Hepatocyte (in vitro differentiated cells): ENCODE results near the gene CATSPER1. TPM values are rescaled to one million over a fixed set of nuclear protein-coding genes. Genes with fewer than 3 reads are reported as not detected.

ENCODE experiments used
- DNase-seq: peaks from one replicate; pipeline ENCODE4 v3.0.0-alpha.2; 2016; ENCODE audit warnings: low spot score
- H2AFZ ChIP-seq: fragments of 200-600 bp; sonication (generic); 2 replicates; pipeline ENCODE4 v1.6.0; 2016; ENCODE audit warnings: antibody characterized with exemption, mild to moderate bottlenecking
- H3K27ac ChIP-seq: fragments of 200-600 bp; sonication (generic); 2 replicates; pipeline ENCODE4 v1.5.1; 2016; ENCODE audit warnings: mild to moderate bottlenecking
- H3K27me3 ChIP-seq: fragments of 200-600 bp; sonication (generic); 2 replicates; pipeline ENCODE4 v1.6.1; 2016
- H3K36me3 ChIP-seq: fragments of 200-600 bp; sonication (generic); replicated peaks from 2 replicates; pipeline ENCODE4 v1.5.1; 2016; ENCODE audit warnings: low read depth; ENCODE audit not compliant: insufficient read depth
- H3K4me1 ChIP-seq: fragments of 200-600 bp; sonication (generic); 2 replicates; pipeline ENCODE4 v1.5.1; 2016; ENCODE audit warnings: mild to moderate bottlenecking, moderate library complexity; ENCODE audit not compliant: insufficient read depth
- H3K4me2 ChIP-seq: fragments of 200-600 bp; sonication (generic); 2 replicates; pipeline ENCODE4 v1.6.0; 2016
- H3K4me3 ChIP-seq: fragments of 200-600 bp; sonication (generic); 2 replicates; pipeline ENCODE4 v1.5.1; 2016; ENCODE audit warnings: mild to moderate bottlenecking
- H3K79me2 ChIP-seq: fragments of 200-600 bp; sonication (generic); 2 replicates; pipeline ENCODE4 v1.6.0; 2017; ENCODE audit warnings: mild to moderate bottlenecking
- H3K9me2 ChIP-seq: fragments of 200-600 bp; sonication (generic); replicated peaks from 2 replicates; pipeline ENCODE4 v1.6.0; 2017; ENCODE audit warnings: mild to moderate bottlenecking; ENCODE audit not compliant: insufficient read depth
- H3K9me3 ChIP-seq: fragments of 200-600 bp; sonication (generic); 2 replicates; pipeline ENCODE4 v1.5.1; 2016; ENCODE audit warnings: low read depth, mild to moderate bottlenecking
- H4K20me1 ChIP-seq: fragments of 200-600 bp; sonication (generic); 2 replicates; pipeline ENCODE4 v1.6.0; 2016; ENCODE audit warnings: mild to moderate bottlenecking; ENCODE audit not compliant: insufficient read depth, poor library complexity, severe bottlenecking
- EZH2 ChIP-seq: fragments of 200-600 bp; sonication (generic); IDR thresholded peaks from 2 replicates; pipeline ENCODE4 v1.6.1; 2016; ENCODE audit warnings: antibody characterized with exemption, mild to moderate bottlenecking, borderline replicate concordance
- EZH2phosphoT487 ChIP-seq: fragments of 200-600 bp; sonication (generic); IDR thresholded peaks from one replicate; pipeline ENCODE4 v1.6.1; 2018; ENCODE audit warnings: antibody characterized with exemption, mild to moderate bottlenecking, low read depth, moderate library complexity; ENCODE audit not compliant: unreplicated experiment, severe bottlenecking
- WGBS: methylation state at CpG from one replicate; pipeline ENCODE4 v1.1.6; 2016; ENCODE audit warnings: low lambda C conversion rate; ENCODE audit errors: missing lambda C conversion rate; 5-methylcytosine and 5-hydroxymethylcytosine counted together
- polyA plus RNA-seq: library from polyadenylated mRNA; unstranded; fragments of >200 nt; fragmentation: Nextera tagmentation; extraction: Ambion mirVana; gene quantifications from 2 replicates; pipeline ENCODE4 v1.2.1, GENCODE V29; 2016
- total RNA-seq: library from RNA; depleted of rRNA; stranded (reverse); fragments of >200 nt; gene quantifications from 2 replicates; pipeline ENCODE4 v1.2.3, GENCODE V29; 2014
- TF ChIP-seq, protein P1 (sequence below): fragments of 200-600 bp; sonication (generic); IDR thresholded peaks from 2 replicates; pipeline ENCODE4 v1.5.1; 2016; ENCODE audit warnings: antibody characterized with exemption, mild to moderate bottlenecking; ENCODE audit not compliant: poor library complexity

The CATSPER1 gene
- total and polyA plus RNA-seq, 2 experiments from 2014 or later = not detected

DNA sequence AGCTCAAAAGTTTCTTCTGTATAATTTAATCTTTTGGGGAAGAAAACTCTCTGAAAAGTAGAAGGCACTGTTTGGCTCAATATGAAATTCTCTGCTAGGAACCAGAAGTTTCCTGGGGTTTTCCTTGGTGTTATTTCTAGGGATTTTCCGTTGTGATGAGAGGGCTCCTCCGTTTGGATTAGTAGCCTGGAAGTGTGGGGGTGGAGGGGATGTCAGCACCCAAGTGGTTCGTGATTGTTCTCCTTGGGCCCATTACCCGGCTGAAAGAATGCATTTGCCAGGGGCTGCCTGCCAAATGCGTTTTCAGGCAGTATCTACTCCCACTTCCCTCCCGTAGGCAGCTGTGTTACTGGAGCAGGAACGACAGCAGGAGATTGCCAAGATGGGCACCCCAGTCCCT is 30.2 kb upstream of the CATSPER1 start:
- Histone ChIP-seq H3K4me3 (no peak overlapping the region), H3K9me3 (no peaks in the 10 kb centered on the region), H3K27me3 (no peaks in the 10 kb centered on the region), H3K4me1 (peaks cover 7% of the 10 kb centered on the region), H3K27ac (no peak overlapping the region), H2AFZ (no peak overlapping the region), H3K79me2 (peaks cover 57% of the 10 kb centered on the region), H3K4me2 (no peak overlapping the region), H4K20me1 (peaks cover 5% of the 10 kb centered on the region), H3K36me3 (peaks cover 3% of the 10 kb centered on the region), H3K9me2 (no peaks in the 10 kb centered on the region)
- WGBS = 93% methylated on average over 7 of the region's 7 CpGs
- no peak for DNase-seq
- TF ChIP-seq, protein P1, sequence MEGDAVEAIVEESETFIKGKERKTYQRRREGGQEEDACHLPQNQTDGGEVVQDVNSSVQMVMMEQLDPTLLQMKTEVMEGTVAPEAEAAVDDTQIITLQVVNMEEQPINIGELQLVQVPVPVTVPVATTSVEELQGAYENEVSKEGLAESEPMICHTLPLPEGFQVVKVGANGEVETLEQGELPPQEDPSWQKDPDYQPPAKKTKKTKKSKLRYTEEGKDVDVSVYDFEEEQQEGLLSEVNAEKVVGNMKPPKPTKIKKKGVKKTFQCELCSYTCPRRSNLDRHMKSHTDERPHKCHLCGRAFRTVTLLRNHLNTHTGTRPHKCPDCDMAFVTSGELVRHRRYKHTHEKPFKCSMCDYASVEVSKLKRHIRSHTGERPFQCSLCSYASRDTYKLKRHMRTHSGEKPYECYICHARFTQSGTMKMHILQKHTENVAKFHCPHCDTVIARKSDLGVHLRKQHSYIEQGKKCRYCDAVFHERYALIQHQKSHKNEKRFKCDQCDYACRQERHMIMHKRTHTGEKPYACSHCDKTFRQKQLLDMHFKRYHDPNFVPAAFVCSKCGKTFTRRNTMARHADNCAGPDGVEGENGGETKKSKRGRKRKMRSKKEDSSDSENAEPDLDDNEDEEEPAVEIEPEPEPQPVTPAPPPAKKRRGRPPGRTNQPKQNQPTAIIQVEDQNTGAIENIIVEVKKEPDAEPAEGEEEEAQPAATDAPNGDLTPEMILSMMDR = no peak
- no peak for TF ChIP-seq EZH2phosphoT487
- no peak for TF ChIP-seq EZH2

- peaks cover 18% of the 10 kb centered on the region for H3K4me1 ChIP-seq
- no peaks in the 10 kb centered on the region for H3K27me3 ChIP-seq
- peaks cover 54% of the 10 kb centered on the region for H3K79me2 ChIP-seq
- no peaks in the 10 kb centered on the region for H3K9me3 ChIP-seq
- no peak overlapping the region for H2AFZ ChIP-seq
- peaks cover 5% of the 10 kb centered on the region for H4K20me1 ChIP-seq
- no peaks in the 10 kb centered on the region for H3K9me2 ChIP-seq
- TF ChIP-seq EZH2phosphoT487 = no peak
- no peak for TF ChIP-seq EZH2
- TF ChIP-seq, protein P1 = no peak
- no peak overlapping the region for H3K4me3 ChIP-seq
- 99% methylated on average over 7 of the region's 7 CpGs for WGBS
- H3K4me2 ChIP-seq = no peak overlapping the region
- no peak for DNase-seq
- H3K36me3 ChIP-seq = peaks cover 3% of the 10 kb centered on the region
- H3K27ac ChIP-seq = no peak overlapping the region
These were observed 28.7 kb upstream of the CATSPER1 start for GRCh38 chr11:66055021-66055420.

DNA sequence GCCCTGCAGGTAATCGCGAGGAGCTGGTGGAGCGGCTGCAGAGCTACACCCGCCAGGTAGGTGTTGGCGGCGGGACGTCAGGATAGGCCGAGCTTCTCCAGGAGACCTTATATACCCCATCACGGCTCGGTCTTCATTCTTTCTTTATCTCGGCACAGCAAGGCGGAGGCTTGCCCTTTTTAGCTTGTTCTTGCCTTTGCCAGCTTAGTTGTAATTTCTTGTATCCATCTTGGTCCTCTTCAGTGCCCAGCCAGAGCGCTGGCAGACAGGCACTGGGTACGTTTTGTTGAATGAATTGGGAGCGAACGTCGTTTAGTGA is 26.3 kb upstream of the CATSPER1 start:
- Histone ChIP-seq H3K4me1 (peaks cover 22% of the 10 kb centered on the region), H3K9me2 (no peaks in the 10 kb centered on the region), H3K4me3 (peak overlapping the region; percentile 80), H4K20me1 (peaks cover 5% of the 10 kb centered on the region), H3K79me2 (peaks cover 47% of the 10 kb centered on the region), H3K36me3 (peaks cover 3% of the 10 kb centered on the region), H2AFZ (no peak overlapping the region), H3K9me3 (no peaks in the 10 kb centered on the region), H3K27ac (peak overlapping the region; percentile 90), H3K4me2 (peak overlapping the region; percentile 93), H3K27me3 (no peaks in the 10 kb centered on the region)
- TF ChIP-seq EZH2phosphoT487 = no peak
- TF ChIP-seq, protein P1 = no peak
- TF ChIP-seq EZH2 = no peak
- DNase-seq = no peak
- 3% methylated on average over 17 of the region's 17 CpGs for WGBS
